ENCODE measurements around the gene SGPP2.

The SGPP2 gene

GRCh38 chr2:222504191-222504590 is 79.8 kb downstream of the SGPP2 start:
- DNase-seq: no peak
- in situ Hi-C loops (cut with HindIII; ENCODE audit: low pct_ligation_motif_present, low pct_unique_long_range_greater_than_20kb, low sequenced_read_pairs): no loop called here

GRCh38 chr2:222504719-222505118 is 80.4 kb downstream of the SGPP2 start:
- DNase-seq: no peak

GRCh38 chr2:222506230-222506935 is 82.0 kb downstream of the SGPP2 start:
- no peak for DNase-seq
- in situ Hi-C loops (cut with HindIII; ENCODE audit: low pct_ligation_motif_present, low pct_unique_long_range_greater_than_20kb, low sequenced_read_pairs): no loop called here

More at GRCh38 chr2:222504719-222505118, 80.4 kb downstream of the SGPP2 start:
- in situ Hi-C loops (cut with HindIII; ENCODE audit: low pct_ligation_motif_present, low pct_unique_long_range_greater_than_20kb, low sequenced_read_pairs): no loop called here

GRCh38 chr2:222514901-222515300 is 90.6 kb downstream of the SGPP2 start:
- DNase-seq: no peak
- in situ Hi-C loops (cut with HindIII; ENCODE audit: low pct_ligation_motif_present, low pct_unique_long_range_greater_than_20kb, low sequenced_read_pairs): no loop called here

GRCh38 chr2:222518570-222519381 is 94.4 kb downstream of the SGPP2 start:
- in situ Hi-C loops (cut with HindIII; ENCODE audit: low pct_ligation_motif_present, low pct_unique_long_range_greater_than_20kb, low sequenced_read_pairs): no loop called here
- DNase-seq: no peak

- in situ Hi-C loops (cut with HindIII; ENCODE audit: low pct_ligation_motif_present, low pct_unique_long_range_greater_than_20kb, low sequenced_read_pairs): no loop called here
- DNase-seq: no peak
These were observed 96.8 kb downstream of the SGPP2 start for GRCh38 chr2:222521099-222521498.

GRCh38 chr2:222522082-222522481 is 97.7 kb downstream of the SGPP2 start:
- in situ Hi-C loops (cut with HindIII; ENCODE audit: low pct_ligation_motif_present, low pct_unique_long_range_greater_than_20kb, low sequenced_read_pairs): no loop called here
- DNase-seq: no peak

- in situ Hi-C loops (cut with HindIII; ENCODE audit: low pct_ligation_motif_present, low pct_unique_long_range_greater_than_20kb, low sequenced_read_pairs): no loop called here
- no peak for DNase-seq
These were observed 99.6 kb downstream of the SGPP2 start for GRCh38 chr2:222523783-222524544.

GRCh38 chr2:222525811-222526210 is 101.5 kb downstream of the SGPP2 start:
- in situ Hi-C loops (cut with HindIII; ENCODE audit: low pct_ligation_motif_present, low pct_unique_long_range_greater_than_20kb, low sequenced_read_pairs): no loop called here
- DNase-seq: no peak

GRCh38 chr2:222526480-222527277 is 102.3 kb downstream of the SGPP2 start:
- in situ Hi-C loops (cut with HindIII; ENCODE audit: low pct_ligation_motif_present, low pct_unique_long_range_greater_than_20kb, low sequenced_read_pairs): no loop called here
- DNase-seq: no peak

GRCh38 chr2:222532315-222532714 is 108.0 kb downstream of the SGPP2 start:
- in situ Hi-C loops (cut with HindIII; ENCODE audit: low pct_ligation_motif_present, low pct_unique_long_range_greater_than_20kb, low sequenced_read_pairs): no loop called here
- no peak for DNase-seq

- in situ Hi-C loops (cut with HindIII; ENCODE audit: low pct_ligation_motif_present, low pct_unique_long_range_greater_than_20kb, low sequenced_read_pairs): no loop called here
- DNase-seq: no peak
These were observed 111.1 kb downstream of the SGPP2 start for GRCh38 chr2:222535477-222535876.

- no peak for DNase-seq
- in situ Hi-C loops (cut with HindIII; ENCODE audit: low pct_ligation_motif_present, low pct_unique_long_range_greater_than_20kb, low sequenced_read_pairs): no loop called here
These were observed 114.2 kb downstream of the SGPP2 start for GRCh38 chr2:222538535-222538934.

GRCh38 chr2:222544661-222545060 is 120.3 kb downstream of the SGPP2 start:
- DNase-seq: no peak
- in situ Hi-C loops (cut with HindIII; ENCODE audit: low pct_ligation_motif_present, low pct_unique_long_range_greater_than_20kb, low sequenced_read_pairs): no loop called here

- in situ Hi-C loops (cut with HindIII; ENCODE audit: low pct_ligation_motif_present, low pct_unique_long_range_greater_than_20kb, low sequenced_read_pairs): no loop called here
- no peak for DNase-seq
These were observed 121.8 kb downstream of the SGPP2 start for GRCh38 chr2:222545823-222546795.

GRCh38 chr2:222547083-222547482 is 122.7 kb downstream of the SGPP2 start:
- in situ Hi-C loops (cut with HindIII; ENCODE audit: low pct_ligation_motif_present, low pct_unique_long_range_greater_than_20kb, low sequenced_read_pairs): no loop called here

GRCh38 chr2:222548992-222549391 is 124.6 kb downstream of the SGPP2 start:
- no peak for DNase-seq

More at GRCh38 chr2:222547083-222547482, 122.7 kb downstream of the SGPP2 start:
- no peak for DNase-seq

More at GRCh38 chr2:222548992-222549391, 124.6 kb downstream of the SGPP2 start:
- in situ Hi-C loops (cut with HindIII; ENCODE audit: low pct_ligation_motif_present, low pct_unique_long_range_greater_than_20kb, low sequenced_read_pairs): no loop called here
